Stimulated activated CD4-positive, alpha-beta T cell treated with anti-CD3 and anti-CD28 coated beads, Interleukin-4, amount 100 ng/mL, for 48 hours (primary cell): ENCODE measurements around the gene NBAS.

Experiments
- DNase-seq, 2 donors: peaks; one replicate each; pipeline ENCODE4 v3.0.0-alpha.2; 2020; ENCODE audit warnings: low read depth in 2 of 2

NBAS gene

DNA sequence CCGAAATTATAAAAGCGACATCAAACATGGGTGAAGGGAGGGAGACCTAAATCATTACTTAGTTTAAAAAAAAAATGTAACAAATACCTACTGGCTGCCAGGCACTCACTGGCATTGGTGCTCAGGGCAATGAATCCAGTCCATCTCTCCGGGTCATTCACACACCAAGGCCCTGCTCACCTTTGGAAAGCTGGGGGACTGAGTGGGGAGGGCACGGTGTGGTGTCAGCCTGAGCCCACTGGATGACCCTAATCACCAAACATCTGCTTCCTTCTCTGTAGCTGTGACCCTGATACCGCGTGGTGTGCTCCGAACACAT is 30.2 kb upstream of the NBAS start:
- DNase-seq: no peak

DNA sequence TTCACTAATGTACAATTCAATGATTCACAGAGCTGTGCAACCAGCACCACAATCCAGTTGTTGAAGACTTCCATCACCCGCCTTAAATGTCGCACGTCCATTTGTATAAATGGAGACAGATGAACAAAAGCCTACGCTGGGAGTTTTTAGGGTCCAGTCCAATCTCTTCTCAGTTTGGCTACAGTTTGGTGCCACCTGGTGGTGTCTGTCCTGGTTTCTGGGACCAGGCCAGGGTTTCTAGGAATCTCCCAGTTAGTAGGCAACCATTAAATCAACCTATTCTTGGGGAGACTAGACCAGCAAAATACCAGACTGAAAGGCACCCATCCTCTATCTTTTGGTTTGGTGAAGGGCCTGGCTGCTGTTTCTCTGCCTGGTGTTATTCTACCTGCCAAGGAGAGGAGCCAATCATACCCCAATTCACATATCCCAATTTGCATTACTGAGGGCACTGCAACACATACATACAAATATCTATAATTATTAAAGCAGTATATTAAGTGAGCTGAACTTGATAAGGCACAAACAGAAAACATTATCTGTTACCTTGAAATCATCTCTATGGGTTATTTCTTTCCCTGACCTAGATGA is 27.3 kb upstream of the NBAS start:
- DNase-seq: peak; percentile 10 to 12

DNA sequence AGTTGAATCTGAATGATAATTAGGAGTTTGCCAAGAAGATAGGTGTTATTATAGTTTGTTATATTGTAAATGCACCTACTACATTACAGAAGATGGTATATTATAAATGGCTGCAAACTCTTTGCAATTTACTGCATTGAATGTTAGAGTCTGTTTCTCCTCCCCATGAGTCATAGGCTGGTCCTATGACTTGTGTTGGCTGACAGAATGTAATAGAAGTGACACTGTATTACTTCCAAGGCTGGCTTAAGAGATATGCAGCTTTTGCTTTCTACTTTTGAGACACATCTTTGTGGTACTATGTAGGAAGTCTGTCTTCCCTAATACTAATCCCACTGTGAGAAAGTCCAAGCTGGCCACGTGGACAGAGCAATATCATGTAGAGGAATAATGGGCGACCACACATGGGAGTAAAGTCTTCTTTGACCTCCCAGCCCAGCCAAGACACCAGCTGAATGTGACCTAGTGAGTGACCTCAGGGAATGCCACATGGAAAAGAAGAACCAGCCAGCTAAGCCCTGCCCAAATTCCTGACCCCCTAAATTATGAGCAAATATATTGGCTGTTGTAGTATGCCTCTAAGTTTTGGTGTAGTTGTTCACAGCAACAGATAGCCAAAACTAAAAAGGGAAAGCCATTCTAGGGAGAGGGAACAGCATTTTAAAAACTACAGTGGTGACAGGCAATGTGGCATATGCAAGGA is 23.8 kb upstream of the NBAS start:
- DNase-seq: no peak

DNA sequence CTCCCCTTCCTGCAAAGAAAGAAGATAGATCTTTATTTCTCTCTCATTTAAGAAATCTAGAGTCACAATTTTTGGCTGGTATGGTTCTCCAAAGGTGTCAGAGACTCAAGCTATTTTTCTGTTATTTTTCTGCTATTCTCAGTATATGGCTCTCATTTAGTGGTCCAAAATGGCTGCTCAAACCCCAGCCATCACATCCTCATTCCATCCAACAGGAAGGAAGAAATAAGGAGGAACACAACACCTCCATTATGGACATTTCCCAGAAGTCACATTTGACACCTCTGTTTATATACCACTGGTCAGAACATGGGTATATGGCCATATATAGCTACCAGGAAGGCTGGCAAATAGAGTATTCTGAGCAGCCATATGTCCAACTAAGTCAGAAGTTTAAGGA is 23.2 kb upstream of the NBAS start:
- no peak for DNase-seq

DNA sequence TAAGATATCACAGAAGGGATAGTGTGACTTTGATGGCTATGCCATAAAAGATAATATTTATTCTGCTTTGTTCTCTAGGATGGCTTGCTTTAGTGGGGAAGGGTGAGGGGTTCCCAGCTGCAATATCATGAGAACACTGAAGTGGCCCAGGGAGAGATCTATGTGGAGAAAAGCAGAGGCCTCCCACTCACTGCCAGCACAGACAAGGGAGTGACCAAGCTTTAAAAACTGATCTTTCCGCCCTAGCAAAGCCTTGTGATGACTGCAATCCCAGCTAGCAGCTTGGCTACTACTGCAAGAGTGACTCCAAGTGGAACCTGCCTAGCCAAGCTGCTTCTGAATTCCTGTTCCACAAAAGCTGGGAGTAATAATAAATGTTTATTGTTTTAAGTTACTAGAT is 22.7 kb upstream of the NBAS start:
- DNase-seq: no peak

DNA sequence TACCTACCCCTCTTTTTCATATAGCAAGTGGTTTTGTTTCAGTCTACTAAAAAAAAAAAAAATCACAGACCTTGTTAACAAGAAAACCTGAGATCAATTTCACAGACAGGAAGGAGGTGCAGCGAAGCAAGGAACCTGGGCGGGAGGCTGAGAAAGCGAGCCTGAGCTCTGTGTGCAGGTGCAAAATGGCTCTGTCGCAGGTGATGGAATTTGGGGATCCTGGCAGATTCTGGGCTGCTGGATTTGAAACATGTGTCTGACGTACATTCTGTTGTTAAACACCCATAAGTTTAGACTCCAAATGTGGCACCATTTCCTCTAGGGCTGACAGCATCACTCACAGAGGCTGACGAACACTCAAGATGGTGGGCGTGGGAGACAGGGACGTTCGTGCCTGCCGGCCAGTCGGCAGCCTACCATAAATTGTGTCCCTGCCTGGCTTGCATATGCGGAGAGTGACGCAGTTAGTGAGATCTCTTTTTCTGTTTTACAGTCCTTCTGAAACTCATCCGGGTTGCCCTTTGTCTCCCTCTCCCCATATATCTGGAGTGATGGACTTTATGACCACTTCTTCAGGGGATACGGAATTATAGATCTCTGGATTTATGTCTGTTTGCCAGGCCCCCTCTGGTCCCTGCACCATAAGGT is 21.7 kb upstream of the NBAS start:
- no peak for DNase-seq

DNA sequence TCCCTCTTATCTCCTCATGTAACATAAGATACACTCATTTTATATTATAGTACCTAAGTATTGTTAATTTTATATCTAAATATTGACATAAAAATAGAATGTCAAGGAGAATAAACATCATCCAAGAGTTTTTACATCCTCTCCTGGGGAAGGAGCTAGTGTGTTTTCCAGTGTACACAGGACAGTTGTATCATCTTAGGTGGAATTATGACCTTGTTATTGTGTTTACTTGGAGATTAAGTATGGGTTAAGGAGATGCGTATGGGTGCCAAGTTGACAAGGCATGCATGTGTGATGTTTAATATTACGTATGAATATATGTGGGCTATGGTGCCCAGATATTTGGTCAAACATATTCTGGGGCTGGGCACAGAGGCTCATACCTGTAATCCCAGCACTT is 19.3 kb upstream of the NBAS start:
- no peak for DNase-seq

DNA sequence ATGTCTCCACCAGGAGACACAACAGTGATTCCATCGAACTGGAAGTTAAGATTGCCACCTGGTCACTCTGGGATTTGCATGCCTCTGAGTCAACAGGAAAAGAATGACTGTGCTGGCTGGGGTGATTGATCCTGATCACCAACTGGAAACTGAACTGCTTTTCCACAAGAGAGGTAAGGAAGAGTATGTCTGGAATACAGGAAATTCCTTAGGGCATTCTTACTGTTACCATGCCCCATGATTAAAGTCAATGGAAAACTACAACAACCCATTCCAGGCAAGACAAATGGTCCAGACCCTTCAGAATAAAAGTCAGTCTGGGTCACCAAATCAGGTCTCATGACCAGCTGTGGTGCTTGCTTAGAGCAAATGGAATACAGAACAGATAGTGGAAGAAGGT is 18.5 kb upstream of the NBAS start:
- no peak for DNase-seq

DNA sequence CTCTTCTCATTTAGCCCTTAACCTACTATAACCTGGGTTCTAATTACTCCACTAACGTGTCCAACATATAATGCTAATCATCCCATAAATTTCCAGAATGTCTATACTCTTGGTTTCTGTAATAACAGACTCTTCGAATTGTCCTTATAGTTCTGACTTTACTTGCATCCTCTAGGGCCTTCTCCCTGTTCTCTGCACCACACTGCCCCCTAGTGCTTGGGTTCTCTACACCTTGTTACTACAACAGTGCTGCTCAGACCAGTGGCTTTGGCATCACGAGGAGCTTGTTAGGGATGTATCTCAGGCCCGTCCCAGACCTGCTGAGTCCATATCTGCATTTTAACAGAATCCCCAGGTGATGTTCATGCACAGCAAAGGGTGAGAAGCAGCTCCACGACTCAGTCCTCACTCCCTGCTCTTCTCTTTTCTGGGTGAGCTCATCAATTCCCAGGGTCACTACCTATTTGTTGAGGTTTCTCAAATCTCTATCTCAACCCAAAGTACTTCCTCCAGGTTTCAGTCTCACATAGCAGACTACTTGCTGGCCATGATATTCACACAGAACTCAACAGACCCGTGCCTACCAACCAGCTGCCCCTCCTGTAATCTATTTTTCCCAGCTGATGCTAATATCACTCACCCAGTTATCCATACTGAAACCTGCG is 16.1 kb upstream of the NBAS start:
- DNase-seq: peak; percentile 90 to 95

DNA sequence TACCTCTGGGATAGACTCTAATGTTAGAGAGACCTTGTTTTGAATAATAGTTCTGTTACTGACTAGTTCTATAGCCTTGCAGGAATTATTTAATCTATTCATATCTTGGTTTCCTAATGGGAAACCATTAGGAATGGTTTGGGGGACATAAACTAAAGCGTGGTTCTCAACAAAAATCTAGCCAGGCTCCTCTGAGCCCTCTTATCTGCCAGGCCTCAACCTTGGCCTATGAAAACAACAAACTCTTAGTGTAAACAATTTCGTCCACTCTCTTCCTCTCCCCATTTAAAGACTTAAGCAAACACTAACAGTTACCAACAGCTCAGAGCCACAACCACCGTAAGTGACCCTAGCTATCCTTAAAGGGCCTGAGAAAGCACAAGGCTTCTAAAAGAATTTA is 10.6 kb upstream of the NBAS start:
- no peak for DNase-seq

DNA sequence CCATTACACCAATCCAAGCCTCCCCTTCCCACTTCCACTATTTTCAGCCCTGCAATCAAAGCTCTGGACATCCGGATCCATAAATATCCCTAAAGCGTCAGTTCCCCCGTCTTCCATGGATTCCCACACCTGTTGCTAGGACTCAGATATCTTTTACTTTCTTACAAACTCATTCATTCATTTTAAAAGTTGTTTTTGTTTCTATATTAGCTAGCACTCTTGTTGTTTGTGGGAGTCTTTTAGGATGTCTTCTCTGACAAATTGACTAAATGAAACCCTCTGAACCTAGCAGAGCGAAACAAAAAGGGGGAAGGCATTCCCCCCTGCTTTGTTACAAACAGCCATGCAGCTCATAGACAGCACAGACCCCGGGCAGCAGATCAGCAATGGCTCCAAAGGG is 9.0 kb upstream of the NBAS start:
- no peak for DNase-seq

DNA sequence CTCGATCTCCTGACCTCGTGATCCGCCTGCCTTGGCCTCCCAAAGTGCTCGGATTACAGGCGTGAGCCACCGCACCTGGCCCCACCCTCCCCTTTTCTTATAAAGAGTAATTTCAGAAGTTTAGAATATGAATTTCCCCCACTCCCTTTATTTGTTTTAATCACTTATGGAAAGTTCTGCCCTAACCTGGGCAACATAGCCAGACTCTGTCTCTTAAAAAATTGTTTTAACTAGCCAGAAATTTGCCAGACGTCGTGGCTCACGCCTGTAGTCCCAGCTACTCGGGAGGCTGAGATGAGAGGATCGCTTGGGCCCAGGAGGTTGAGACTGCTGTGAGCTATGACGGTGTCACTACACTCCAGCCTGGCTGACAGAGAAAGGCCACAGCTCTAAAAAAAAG is 7.7 kb upstream of the NBAS start:
- no peak for DNase-seq

DNA sequence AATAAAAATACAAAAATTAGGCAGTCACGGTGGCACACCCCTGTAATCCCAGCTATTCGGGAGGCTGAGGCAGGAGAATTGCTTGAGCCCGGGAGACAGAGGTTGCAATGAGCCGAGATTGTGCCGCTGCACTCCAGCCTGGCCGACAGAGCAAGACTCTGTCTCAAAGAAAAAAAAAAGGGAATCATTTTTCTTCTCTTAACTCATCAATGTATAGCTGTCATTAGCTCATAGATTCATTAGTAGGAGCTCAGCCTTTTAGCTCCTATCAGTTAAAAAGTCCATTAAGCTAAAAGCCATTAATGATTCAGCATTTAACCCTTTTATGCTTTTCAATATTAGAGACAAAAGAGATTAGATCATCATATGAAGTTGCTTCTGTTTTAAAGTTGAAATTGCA is 5.8 kb upstream of the NBAS start:
- DNase-seq: no peak

DNA sequence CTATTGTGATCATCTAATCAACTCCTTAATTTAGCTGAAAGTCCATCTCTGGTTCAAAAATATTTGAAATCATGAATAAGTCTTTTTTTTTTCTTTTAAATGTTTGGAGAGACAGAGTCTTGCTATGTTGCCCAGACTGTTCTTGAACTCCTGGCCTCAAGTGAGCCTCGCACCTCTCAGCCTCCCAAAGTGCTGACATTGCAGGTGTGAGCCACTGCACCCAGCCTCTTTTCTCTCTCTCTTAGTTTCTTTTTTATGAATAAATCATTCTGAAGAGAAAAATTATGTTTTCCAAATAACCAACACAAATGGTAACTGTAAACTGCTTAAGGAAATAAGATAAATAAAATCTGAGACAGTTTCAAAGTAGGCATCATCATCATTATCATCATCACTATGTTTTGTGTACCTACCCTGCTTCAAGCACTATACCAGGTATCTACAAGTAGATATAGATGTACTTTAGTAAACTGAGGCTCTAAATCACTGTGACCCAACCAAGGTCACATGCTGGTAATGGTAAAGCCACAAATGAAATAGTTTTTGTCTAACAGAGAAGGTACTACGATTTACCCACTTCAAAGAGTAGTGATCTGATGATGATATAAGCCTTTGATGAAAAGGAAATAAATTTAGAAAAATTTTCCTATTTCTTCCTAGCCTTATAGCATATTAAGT is 5.0 kb upstream of the NBAS start:
- DNase-seq: no peak

DNA sequence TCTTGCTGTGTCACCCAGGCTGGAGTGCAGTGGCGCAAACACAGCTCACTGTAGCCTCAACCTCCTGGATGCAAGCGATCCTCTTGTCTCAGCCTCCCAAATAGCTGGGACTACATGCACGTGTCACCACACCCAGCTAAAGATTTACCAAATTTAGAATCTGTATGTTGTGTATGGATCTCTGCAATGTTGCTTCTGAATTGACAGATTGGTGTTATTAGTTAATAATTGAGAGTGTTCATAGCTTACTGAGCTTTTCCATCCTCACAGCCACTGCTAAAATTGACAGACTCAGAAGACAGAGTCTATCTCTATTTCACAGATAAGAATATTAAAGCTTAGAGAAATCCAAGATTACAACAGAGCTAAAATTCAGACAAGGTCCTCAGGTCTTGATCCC is 4.3 kb upstream of the NBAS start:
- no peak for DNase-seq

DNA sequence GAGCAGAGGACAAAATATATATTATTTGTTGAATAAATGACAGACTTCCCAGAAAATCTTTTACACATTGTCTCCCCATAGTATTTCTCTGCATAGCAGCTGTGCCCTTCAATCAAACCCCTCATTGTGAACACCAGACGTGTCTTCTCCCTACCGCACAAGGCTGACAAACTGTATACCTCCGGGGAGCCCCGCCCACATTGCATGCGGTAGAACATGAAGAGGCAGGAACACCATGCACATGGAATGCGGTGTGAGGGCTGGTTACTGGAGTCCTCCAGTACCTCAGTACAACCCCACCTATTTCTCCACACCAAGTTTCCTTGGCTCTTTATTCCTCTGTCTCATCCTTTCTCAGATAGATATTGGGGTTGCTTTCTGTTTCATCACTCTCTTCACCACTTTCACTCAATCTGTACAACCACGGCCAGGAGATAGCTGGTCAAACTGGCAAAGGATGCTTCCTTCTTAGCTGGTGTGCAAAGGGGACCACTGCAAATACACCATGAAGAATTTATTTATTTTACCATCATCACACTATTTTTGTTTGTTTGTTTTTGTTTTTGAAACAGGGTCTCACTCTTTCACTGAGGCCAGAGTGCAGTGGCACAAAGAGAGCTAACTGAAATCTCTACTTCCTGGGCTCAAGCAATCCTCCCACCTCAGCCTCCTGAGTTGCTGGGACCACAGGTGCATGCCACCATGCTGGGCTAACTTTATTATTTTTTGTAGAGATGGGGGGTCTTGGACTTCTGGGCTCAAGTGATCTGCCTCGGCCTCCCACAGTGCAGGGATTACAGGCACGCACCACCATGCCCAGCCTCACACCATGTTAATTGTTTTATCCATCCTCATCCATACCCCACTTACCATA is 2.3 kb upstream of the NBAS start:
- DNase-seq: no peak

DNA sequence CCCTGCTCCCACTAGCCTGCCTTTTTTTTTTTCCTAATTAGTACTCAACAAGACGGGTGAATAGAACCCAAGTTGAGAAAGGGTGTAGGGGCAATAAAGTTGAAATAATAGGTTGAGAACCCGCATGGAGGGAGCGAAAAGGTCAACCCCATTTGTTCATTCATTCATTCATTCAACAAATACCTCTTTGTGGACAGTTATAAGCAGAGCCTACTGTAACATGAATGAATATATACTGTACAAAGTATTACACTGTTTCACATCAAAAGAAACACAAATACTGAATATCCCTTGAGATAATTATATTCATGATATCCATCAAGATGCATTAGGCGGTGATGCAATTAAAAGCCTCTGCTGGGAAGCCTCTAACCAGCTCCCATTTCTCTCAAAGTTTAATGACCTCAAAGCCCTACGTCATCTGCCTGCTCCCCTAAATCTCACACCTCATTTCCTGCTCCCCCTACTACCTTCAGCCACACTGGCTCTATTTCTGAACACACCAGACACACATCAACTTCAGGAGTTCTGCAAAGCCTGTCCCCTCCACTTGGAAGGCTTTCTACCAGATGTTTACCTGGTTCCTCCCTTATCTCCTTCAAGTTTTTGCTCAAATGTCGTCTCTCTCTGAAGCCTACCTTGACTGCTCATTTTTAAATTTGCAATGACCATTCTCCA is 1.4 kb upstream of the NBAS start:
- no peak for DNase-seq

DNA sequence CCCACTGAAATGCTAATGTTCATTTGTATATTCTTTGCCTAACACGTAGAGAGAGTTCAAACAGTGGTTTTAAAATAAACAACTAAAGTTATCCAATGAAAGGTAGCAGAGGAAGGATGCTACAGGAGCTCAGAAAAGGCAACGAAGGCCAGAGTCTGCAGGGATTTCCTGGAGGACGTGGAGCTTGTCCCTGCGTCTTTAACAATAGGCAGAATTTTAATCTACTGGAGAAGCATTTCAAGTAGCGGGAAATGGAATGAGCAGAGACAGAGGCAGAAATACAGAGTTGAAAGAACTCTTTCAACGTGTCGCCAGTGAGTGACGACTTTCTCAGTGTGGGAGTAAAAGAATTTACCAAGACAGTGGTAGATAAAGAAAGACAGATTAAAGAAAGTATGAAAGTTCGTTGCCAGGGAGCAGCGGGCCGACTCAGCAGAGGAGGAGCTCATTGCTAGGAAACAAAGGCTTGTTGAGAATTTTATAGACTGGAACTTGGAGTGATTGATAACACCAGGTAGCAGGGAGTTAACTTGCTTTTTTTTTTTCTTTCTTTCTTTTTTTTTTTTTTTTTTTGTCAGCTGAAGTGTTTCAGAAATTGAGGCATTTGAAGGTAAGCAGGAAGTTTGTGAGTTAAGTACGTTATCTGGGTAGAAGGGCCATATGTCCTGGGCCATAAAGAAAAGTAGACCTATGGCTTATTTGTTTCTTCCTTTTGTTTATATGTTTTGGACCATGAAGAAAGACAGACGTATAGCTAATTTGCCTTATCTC is 625 bp upstream of the NBAS start:
- DNase-seq: peak in 1 of 2 donors; percentile 18

DNA sequence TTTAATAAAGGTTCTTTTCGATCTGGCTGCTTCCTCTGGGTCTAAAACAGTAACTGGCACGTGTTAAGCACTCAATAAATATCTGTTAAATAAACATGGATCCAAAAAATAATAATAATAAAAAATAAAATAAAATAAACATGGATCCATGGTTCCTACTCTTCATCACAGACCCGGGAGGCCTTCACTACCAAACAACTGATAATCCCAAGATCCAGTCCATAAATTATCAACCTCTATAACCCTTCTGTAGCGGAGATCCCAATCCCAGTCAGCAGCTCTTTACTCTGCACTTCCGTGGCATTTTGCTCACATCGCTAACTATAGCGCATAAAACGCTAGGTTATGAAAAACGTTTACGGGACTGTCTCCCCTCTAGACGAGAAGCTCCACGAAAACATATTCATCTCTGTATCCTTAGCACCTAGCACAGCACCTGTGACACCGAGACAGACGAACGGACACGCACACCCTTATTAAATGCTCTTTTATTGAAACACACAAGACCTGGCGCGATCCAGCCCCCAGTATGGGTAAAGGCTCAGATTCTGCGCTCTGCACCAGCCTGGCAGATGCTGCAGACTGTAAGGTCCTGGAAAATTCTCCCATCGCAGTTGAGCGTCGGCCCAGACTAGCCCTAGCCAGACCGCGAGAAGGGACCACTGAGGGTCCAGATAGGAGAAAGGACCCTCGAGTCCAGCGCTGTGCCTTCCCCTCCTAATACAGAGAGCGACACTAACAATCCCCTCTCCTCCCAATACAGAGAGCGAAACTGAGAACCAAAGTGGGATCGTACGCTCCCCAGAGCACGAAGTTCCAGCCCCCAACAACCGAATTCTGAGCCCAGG is 770 bp downstream of the NBAS start:
- no peak for DNase-seq
